ENCODE results near the gene ZSWIM4.
"Not testable (repeated sequence)": the region's sequence is repeated elsewhere in the genome, so short reads cannot be mapped to it uniquely, and the experiment has no call there.

ZSWIM4 gene

DNA sequence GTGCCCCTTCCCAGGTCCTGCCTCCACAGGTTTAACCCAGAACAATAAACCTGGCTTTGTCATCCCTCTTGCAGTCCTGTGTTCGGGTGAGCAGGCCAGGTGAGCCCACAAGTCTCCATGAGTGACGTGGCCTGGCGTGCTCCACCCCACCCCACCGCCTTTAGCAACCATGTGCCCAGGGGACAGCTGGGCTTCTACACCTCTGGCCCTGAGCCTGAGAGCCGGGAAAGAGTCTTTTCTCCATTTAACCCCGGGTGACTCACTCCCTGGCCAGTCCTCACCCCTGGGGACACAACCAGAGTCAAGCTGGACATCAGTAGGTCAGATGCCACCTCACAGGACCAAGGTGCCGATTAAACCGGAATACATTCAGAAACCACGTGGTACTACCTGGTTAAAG lies 16.8 kb upstream of the ZSWIM4 start:
- no peak for DNase-seq (ENCODE audit: low read depth in 3 of 3, low spot score in 1 of 3)

DNA sequence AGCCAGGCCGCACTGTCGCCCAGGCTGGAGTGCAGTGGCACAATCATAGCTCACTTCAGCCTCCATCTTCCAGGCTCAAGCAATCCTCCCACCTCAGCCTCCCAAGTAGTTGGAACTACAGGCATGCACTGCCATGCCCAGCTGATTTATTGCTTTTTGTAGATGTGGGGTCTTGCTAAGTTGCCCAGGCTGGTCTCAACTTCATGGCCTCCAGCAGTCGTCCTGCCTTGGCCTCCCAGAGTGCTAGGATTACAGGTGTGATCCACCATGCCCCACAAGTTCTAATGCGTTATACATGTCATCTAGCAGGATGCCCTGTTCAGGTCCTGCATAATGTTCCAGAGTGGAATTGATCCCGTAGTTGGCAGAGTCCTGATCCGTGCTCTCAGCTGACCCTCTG lies 16.4 kb upstream of the ZSWIM4 start:
- DNase-seq (ENCODE audit: low read depth in 3 of 3, low spot score in 1 of 3) = no peak

DNA sequence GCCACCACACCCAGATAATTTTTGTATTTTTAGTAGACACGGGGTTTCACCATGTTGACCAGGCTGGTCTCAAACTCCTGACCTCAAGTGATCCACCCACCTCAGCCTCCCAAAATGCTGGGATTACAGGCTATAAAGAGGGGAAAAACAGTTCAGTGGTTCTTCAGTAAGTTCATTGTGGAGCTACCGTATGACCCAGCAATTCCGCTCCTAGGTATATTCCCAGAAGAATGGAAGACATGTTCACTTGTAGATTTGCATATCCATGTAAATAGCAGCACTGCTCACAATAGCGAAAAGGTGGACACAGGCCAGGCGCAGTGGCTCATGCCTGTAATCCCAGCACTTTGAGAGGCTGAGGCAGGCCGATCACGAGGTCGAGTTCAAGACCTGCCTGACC lies 15.4 kb upstream of the ZSWIM4 start:
- DNase-seq (ENCODE audit: low read depth in 3 of 3, low spot score in 1 of 3) = not testable (repeated sequence)

DNA sequence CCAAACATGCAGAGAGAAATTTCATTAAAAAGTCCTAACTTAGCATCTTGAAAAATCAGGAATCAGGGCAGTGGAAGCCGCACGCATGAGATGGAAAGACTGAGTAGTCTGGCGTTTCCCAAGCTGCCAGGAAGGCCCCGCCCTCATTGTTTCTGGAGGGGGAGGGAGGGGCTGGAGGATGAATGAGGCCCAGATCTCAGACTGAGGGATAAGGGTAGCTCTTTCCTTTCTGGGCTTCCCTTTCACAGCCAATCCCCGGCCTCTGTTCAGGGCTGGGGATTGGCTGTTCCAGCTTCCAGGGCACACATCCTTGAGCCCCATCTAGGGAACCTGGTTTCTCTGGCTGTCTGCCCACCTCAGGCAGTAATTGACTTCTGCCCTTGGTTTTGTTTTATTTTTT lies 13.7 kb upstream of the ZSWIM4 start:
- no peak for DNase-seq (ENCODE audit: low read depth in 3 of 3, low spot score in 1 of 3)

DNA sequence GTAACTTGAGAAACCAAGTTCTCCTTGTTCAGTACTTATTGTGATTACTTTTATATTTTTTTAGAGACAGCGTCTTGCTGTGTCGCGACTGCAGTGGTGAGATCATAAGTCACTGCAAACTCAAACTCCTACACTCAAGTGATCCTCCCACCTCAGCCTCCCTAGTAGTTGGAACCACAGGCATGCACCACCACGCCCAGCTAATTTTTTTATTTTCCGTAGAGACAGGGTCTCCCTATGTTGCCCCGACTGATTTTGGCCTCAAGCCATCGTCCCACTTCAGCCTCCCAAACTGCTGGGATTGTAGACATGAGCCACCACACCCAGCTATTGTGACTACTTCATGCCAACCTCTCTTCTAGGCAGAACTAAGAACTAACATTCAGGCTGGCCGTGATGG lies 12.7 kb upstream of the ZSWIM4 start:
- no peak for DNase-seq (ENCODE audit: low read depth in 3 of 3, low spot score in 1 of 3)

DNA sequence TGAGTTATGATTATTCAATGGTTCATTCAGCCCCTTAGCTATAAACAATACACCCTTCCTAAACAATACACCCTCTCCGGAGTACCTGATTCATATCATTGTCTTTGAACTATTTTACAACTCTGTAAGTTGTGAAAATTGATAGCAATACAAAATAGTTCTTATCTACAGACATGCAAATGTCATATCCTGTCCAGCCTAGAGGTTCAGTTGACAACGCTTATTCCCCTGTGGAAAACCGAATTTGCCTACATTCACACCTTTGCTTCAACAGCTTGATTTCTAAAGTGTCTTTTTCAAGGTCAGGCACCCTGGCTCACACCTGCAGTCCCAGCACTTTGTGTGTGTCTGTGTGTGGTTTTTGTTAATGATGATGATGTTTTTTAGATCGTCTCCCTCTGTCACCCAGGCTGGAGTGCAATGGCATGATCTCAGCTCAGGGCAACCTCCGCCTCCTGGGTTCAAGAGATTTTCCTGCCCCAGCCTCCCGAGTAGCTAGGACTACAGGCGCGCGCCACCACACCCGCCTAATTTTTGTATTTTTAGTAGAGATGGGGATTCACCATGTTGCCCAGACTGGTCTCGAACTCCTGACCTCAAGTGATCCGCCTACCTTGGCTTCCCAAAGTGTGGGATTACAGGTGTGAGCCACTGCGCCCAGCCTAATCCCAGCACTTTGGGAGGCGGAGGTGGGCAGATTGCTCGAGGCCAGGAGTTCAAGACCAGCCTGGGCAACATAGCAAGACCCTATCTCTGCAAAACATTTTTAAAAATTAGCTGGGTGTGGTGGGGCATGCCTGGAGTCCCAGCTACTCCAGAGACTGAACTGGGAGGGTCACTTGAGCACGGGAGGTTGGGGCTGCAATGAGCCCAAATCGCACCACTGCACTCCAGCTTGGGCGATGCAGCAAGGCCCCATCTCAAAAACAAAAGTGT lies 11.4 kb upstream of the ZSWIM4 start:
- no peak for DNase-seq (ENCODE audit: low read depth in 3 of 3, low spot score in 1 of 3)

DNA sequence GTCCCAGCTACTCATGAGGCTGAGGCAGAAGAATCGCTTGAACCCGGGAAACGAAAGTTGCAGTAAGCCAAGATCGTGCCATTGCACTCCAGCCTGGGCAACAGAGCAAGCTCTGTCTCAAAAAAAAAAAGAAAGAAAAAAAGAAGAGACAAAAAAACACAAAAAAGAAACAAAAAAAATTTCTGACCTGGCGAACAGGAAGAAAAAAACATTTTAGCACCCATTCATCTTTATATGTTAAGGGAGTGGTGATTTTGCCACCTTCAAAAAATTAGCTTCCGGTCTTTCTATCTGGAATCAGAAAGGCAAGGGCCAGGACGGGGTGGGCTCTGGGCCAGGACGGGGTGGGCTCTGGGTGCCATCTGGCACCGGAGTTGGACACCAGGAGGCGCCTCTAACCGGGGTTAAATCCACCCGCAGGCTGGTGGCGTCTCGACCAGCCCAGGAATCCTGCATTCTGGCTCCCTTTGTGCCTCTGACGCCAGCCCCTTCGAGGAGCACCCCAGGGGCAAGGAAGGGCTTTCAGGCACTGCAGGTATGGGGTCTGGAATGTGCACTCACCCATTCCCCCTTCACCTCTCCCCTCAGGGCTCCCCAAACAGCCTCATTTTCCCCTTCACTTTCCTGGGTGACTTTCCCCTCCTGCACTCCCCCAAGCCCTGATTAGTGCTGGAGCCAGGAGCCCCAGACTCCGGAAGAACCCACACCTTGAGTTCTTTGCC lies 10.4 kb upstream of the ZSWIM4 start:
- peak; percentile 47 to 61 (median 52) for DNase-seq (ENCODE audit: low read depth in 3 of 3, low spot score in 1 of 3)

DNA sequence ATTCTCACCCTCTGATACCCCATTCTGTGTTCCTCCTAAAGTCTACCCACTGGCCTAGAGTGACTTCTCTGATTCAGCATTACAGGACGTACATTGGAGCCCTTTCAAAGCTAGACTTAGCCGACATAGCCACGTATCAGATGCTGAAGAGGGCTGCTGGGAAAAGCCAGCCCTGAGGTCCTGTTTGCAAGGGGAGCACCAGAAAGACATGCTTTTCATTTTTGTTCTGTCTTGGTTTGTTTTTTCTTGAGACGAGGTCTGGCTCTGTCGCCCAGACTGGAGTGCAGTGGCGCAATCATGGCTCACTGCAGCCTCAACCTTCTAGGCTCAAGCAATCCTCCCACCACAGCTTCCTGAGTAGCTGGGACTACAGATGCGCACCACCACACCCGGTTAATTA lies 6.3 kb upstream of the ZSWIM4 start:
- no peak for DNase-seq (ENCODE audit: low read depth in 3 of 3, low spot score in 1 of 3)

DNA sequence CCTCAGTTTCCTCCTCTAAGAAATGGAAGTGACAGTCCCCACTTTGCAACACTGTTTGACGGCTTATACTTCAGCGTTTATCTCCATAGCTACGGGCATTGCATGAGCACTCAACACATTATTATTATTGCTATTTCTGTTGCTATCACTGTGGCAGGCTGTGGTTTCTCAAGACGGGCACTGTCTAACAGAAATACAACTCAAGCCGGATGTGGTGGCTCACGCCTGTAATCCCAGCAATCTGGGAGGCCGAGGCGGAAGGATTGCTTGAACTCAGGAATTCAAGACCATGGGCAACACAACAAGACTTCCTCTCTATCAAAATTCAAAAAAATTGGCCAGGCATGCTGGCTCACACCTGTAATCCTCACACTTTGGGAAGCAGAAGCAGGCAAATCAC lies 4.9 kb upstream of the ZSWIM4 start:
- DNase-seq (ENCODE audit: low read depth in 3 of 3, low spot score in 1 of 3) = no peak

DNA sequence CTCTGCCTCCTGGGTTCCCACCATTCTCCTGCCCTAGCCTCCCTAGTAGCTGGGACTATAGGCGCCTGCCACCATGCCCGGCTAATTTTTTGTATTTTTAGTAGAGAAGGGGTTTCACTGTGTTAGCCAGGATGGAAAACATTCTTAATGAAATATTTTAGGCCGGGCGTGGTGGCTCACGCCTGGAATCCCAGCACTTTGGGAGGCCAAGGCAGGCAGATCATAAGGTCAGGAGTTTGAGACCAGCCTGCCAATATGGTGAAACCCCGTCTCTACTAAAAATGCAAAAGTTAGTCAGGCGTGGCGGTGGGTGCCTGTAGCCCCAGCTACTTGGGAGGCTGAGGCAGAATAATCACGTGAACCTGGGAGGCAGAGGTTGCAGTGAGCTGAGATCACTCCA lies 1.9 kb upstream of the ZSWIM4 start:
- DNase-seq (ENCODE audit: low read depth in 3 of 3, low spot score in 1 of 3) = not testable (repeated sequence)

DNA sequence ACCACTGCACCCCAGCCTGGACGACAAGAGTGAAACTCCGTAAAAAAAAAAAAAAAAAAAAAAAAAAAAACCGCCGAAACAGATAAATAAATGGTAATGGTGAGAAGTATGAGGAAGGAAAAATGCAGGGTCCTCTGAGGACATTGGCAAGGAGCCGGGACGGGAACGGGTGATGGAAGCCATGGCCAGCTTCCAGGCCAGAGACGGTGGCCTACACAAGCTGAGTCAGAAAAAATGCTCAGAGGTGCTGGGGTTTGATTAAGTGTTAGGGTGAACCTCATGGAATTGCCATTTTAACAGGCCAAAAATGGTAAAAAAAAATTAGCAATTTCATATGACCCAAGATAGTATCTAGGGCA lies 866 bp upstream of the ZSWIM4 start:
- DNase-seq (ENCODE audit: low read depth in 3 of 3, low spot score in 1 of 3) = no peak

DNA sequence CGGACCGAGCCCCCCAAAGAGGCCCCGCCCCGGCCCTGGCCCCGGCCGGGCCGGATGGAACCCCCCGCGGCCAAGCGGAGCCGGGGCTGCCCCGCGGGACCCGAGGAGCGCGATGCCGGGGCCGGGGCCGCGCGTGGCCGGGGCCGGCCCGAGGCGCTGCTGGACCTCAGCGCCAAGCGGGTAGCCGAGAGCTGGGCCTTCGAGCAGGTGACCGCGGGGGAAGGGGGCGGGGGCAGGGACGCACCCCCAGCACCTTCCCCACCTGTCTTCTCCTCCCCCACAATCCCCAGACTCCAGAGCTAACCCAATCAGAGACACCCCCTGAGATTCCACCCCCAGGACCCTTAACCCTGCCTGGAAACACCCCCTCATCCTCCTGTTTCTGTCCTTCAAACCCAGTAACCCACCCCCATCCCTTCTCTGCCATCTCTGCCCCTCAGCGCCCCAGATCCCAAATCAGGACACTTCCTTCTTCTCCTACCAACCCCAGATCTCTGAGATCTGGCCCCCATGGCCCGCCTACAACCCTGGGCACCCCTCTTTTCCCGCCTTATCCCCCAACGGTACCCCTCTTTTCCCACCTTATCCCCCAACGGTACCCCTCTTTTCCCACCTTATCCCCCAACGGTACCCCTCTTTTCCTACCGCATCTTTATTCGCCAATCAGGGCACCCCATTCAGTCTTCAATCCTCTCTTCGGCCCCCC lies 505 bp downstream of the ZSWIM4 start:
- DNase-seq (ENCODE audit: low read depth in 3 of 3, low spot score in 1 of 3) = no peak

DNA sequence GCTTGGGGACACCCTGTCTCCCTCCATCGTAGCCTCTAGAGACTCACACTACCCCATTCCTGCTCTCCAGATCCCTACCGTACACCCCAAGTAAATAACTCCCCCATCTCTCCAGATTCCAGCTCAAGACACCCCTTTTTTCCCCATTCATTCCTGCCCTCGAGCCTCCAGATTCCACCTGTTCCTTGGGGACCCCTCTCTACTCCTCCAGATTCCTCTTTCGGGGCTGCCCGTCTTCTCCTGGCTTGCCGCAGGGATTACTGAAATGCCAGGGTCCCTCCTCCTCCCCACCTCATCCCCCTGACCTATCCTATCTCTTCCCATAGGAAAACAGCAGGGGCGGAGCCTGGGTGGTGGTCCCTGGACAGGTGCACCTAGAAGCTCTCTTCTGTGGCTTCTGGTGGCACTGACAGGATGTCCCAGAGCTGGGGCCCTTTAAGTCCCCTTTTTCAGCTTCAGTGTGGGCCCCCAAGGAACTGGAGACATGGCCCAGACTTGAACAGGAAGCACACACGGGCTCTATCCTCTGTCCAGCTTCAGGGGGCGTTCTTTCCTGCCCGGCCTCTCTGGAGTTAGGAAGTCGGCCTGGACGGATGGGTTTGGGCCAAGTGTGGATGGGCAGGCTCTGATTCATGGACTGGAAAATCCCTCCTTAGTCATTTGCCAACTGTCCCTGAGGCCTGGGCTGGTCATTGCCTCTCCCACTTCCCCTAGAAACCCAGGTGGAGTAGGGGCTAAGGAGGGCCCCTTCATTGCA lies 1.2 kb downstream of the ZSWIM4 start:
- DNase-seq (ENCODE audit: low read depth in 3 of 3, low spot score in 1 of 3) = no peak

DNA sequence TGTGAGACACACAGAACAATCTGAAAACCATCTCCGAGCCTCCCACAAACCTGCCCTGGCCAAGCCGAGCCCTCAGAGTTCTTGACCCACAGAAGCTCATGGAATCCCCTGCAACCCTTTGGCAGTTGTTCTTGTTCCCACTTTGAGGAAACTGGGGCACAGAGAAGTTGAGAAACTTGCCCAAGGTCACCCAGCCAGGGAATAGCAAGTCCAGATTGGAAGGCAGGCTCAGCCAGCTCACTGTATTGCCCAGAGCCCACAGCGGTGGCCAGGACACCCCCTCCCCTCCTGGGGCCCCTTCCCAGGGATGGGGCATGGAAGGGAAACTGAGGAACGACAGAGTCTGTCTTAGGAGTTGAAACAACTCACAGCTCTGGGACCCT lies 1.8 kb downstream of the ZSWIM4 start:
- no peak for DNase-seq (ENCODE audit: low read depth in 3 of 3, low spot score in 1 of 3)

DNA sequence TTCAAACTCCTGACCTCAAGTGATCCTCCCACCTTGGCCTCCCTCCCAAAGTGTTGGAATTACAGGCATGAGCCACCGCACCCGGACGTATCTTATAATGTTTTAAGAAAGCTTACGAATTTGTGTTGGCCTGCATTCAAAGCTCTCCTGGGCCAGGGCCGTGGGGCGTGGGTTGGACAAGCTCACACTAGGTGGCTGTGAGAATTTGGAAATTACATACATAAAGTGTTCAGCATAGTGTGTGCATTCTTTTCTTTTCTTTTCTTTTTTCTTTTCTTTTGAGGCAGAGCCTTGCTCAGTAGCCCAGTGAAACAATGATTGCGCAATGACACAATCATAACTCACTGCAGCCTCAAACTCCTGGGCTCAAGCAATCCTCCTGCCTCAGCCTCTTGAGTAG lies 2.6 kb downstream of the ZSWIM4 start:
- no peak for DNase-seq (ENCODE audit: low read depth in 3 of 3, low spot score in 1 of 3)

DNA sequence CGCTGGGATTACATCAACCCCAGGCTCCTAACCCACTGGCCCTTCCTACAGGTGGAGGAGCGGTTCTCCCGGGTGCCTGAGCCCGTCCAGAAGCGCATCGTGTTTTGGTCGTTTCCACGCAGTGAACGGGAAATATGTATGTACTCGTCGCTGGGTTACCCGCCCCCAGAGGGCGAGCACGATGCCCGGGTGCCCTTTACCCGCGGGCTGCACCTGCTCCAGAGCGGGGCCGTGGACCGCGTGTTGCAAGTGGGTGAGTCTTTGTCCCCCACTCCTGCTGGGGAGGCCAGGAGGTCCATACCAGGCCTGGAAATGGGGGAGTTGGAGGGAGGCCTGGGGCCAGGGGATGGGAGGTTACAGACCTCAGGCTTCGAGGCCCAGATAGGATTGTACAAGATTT lies 4.4 kb downstream of the ZSWIM4 start:
- no peak for DNase-seq (ENCODE audit: low read depth in 3 of 3, low spot score in 1 of 3)

DNA sequence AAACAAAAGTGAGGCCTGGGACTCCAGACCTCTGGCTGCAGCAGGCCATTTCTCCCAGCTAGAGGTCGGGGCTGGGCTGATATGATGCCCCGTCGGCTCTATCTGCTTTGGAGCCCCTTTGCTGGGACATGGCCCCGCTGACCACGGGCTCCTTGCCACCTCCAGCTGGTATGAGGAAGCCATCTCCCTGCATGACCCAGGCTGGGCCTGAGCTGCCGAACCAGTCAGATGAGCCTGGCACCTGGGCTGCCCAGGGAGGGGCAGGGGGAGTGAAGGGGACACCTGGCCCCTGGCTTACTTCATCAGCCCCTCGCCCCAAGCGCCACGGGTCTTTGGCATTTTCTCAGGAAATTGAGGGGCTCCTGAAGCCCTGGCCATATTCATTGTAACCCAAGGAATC lies 7.8 kb downstream of the ZSWIM4 start:
- no peak for DNase-seq (ENCODE audit: low read depth in 3 of 3, low spot score in 1 of 3)

DNA sequence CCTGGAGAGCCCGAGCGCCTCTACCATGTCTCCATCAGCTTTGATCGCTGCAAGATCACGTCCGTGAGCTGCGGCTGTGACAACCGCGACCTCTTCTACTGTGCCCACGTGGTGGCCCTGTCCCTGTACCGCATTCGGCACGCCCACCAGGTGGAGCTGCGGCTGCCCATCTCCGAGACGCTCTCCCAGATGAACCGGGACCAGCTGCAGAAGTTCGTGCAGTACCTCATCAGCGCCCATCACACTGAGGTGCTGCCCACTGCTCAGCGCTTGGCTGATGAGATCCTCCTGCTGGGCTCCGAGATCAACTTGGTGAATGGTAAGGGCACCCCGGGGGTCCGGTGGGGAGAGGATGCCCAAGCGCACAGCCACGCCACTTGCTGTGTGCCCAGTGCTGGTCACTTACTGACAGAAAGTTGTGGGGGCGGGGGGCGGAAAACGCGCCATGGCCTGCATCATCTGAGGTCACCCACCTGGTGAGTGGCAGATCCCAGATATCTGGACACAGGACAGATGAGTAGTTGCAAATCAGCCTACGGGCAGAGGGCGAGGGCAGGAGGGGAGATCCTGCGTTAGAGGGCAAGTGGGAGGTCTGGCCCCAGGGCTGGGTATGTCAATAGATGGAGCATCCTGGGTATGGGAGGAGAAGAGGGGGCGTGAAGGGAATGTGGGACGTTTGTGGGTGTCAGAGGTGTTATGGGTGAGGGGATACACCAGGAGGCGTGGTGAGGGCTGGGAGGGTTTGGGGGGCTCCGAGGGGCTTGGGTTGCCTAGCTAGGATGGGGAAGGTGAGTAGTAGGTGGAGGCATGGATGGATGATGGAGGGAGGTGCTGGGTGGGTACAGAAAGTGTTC lies 9.8 kb downstream of the ZSWIM4 start:
- DNase-seq (ENCODE audit: low read depth in 3 of 3, low spot score in 1 of 3) = no peak

DNA sequence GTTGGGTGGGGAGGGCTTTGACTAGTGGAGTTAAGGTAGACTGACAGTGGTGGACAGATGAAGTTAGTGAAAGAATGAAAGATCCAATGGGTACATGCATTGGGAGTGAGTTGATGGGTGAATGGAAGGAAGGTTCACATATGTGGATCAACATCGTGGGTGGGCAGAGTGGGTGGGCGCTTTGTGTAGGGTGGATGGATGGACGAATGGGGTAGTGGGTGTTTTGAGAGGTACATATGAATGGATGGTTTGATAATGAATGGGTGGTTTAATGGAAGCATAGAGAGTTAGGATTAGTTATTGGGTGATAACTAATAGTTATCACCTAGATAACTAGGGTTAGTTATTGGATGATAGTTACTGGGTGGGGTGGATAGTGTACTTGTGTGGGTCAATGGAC lies 11.5 kb downstream of the ZSWIM4 start:
- no peak for DNase-seq (ENCODE audit: low read depth in 3 of 3, low spot score in 1 of 3)

DNA sequence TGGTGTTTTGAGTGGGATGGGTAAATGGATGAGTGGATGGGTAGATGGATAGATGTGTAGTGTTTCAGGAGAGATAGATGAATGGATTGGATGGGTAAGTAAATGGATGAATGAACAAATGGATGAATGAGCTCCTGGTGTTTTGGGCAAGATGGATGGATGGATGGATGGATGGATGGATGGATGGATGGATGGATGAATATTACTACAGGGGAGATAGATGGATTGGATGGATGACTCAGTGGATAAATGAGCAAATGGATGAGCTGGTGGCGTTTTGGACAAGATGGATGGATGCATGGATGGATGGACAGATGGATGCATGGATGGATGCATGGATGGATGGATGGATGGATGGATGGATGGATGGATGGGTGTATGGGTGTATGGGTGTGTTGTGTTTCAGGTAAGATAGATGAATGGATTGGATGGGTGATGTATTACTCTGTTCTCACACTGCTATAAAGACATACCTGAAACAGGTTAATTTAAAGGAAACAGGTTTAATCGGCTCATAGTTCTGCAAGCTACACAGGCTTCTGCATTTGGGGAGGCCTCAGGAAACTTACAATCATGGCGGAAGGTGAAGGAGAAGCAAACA lies 12.3 kb downstream of the ZSWIM4 start:
- no peak for DNase-seq (ENCODE audit: low read depth in 3 of 3, low spot score in 1 of 3)

All from stimulated activated CD4-positive, alpha-beta T cell treated with anti-CD3 and anti-CD28 coated beads, TNF-alpha, amount 100 ng/mL, for 1 hour (primary cell).